Measurements from ENCODE around the gene WFDC8. TPM values are rescaled to one million over a fixed set of nuclear protein-coding genes. Genes with fewer than 3 reads are reported as not detected.

WFDC8 gene
- polyA plus RNA-seq (2011; rRNA removed) (not detected in 2 replicates), polyA plus RNA-seq (2017; fragmentation: RNase III; extraction: RNeasy Plus Mini Kit Qiagen cat#74134 plus additional on column Dnase treatment) (not detected in 3 replicates), polyA minus RNA-seq (2011; rRNA and poly(A)+ RNA removed) (not detected in 2 replicates)
- not detected in 2 replicates for polyA plus RNA-seq (2012; cell fraction: cytosol; rRNA removed)
- not detected in 2 replicates for polyA plus RNA-seq (2012; cell fraction: nucleus; rRNA removed)

DNA sequence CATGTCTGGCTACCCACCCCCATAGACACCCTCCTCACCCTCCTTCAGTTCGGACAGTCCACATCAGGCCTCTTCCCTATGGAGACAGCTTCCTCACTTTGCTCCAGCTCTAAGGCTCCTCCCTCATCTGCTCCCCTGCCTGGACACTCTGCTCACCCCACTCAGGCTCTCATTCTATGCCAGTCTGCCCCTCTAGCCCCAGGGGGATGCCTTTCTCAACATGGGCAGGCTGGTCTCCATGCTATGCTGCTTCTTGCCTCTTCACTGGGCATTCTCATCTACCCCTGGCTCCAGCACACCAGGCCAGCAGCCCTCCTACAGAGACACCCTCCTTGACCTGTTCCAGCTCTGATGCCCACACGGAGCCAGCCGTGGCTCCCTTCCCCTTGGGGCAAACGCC lies at the start of gene WFDC8:
Gene WFDC8 (minus strand): TSS at position 101 of the 400 bp plus-strand sequence. CDS start 37 bp downstream, at position 64.
- Histone ChIP-seq H3K27ac (no peak within 1 kb of the TSS), H3K4me2 (no peak within 1 kb of the TSS), H3K4me1 (no peaks in the 10 kb centered on the region), H3K4me3 (no peak within 1 kb of the TSS), H3K9me3 (no peaks in the 10 kb centered on the region)
- TF ChIP-seq, protein P1, sequence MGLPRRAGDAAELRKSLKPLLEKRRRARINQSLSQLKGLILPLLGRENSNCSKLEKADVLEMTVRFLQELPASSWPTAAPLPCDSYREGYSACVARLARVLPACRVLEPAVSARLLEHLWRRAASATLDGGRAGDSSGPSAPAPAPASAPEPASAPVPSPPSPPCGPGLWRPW (IDR thresholded peaks at IDR 0.05) = no peak
- no peak for TF ChIP-seq GATA3 (IDR thresholded peaks at IDR 0.05; ENCODE audit: borderline replicate concordance)
- ATAC-seq (no peak), DNase-seq (ENCODE audit: low read depth in 1 of 2, low spot score in 1 of 2) (no peak), FAIRE-seq (no peak)
- CTCF ChIA-PET = interaction anchor here (1.8 kb wide), 1 partner anchor 192 kb away, joined by 9 read pairs; no protein-coding TSS in a partner anchor
- POLR2A ChIA-PET = no interaction called here
- WGBS (ENCODE audit: missing lambda C conversion rate) = 18% methylated on average over 4 of the region's 4 CpGs

DNA sequence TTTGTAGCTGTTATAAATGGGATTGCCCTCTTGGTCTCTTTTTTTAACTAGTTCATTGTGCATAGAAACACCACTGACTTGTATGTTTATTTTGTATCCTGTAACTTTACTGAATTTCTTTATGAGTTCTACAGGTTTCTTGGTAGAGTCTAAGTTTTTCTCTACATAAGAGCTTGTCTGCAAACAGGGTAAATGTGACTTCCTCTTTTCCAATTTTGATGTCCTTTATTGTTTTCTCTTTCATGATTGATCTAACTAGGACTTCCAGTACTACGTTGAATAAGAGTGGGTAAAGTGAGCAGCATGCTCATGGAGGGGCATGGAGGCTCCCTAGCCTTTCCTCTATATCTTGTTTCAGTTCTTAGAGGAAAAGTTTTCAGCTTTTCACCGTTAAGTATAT lies 47.5 kb upstream of the WFDC8 start:
- 2% methylated on average over 2 of the region's 2 CpGs for WGBS (ENCODE audit: missing lambda C conversion rate)
- DNase-seq (ENCODE audit: low read depth in 1 of 2, low spot score in 1 of 2) (no peak), FAIRE-seq (no peak)

DNA sequence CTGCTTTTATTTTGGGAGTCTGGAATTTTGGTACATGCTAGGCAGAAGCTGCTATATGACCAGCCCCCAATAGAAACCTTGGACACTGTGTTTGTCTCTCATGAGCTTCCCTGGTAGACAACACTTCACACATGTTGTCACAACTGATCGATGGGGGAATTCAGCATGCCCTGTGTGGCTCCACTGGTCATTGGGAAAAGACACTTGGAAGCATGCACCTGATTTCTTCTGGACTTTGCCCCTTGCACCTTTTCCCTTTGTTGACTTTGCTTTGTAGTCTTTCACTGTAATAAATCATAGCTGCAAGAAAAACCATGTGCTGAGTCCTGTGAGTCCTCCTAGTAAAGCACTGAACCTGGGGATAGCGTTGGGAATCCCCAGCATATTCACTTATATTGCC lies 42.5 kb upstream of the WFDC8 start:
- DNase-seq (ENCODE audit: low read depth in 1 of 2, low spot score in 1 of 2) = no peak
- no peak overlapping the region for H3K27ac ChIP-seq
- H3K9me3 ChIP-seq = no peaks in the 10 kb centered on the region; the same call in 2 of the 3 replicates
- no peak overlapping the region for H3K4me3 ChIP-seq
- ChIA-PET CTCF (no interaction called here), POLR2A (no interaction called here)
- no peak for FAIRE-seq
- TF ChIP-seq CHD2 (IDR thresholded peaks at IDR 0.05; ENCODE audit: low read length, partially characterized antibody) (no peak), RCOR1 (IDR thresholded peaks at IDR 0.05; ENCODE audit: low read depth, low read length) (no peak), TP53 (CRISPR knock-in tag; IDR thresholded peaks at IDR 0.05) (no peak), FOXS1 (CRISPR knock-in tag; IDR thresholded peaks at IDR 0.05) (no peak), TFCP2L1 (CRISPR knock-in tag; IDR thresholded peaks at IDR 0.05) (no peak), RNF2 (IDR thresholded peaks at IDR 0.05; ENCODE audit: borderline replicate concordance, low read depth) (no peak), ZC3H11A (IDR thresholded peaks at IDR 0.05) (no peak)
- 2% methylated on average over 2 of the region's 2 CpGs for WGBS (ENCODE audit: missing lambda C conversion rate)
- H3K4me2 ChIP-seq = no peak overlapping the region
- no peaks in the 10 kb centered on the region for H3K4me1 ChIP-seq
- ATAC-seq = no peak

More for the DNA sequence above, 47.5 kb upstream of the WFDC8 start:
- Histone ChIP-seq H3K9me3 (no peaks in the 10 kb centered on the region), H3K4me3 (no peak overlapping the region), H3K4me1 (no peaks in the 10 kb centered on the region), H3K27ac (no peak overlapping the region), H3K4me2 (no peak overlapping the region)
- TF ChIP-seq RARB (CRISPR knock-in tag; IDR thresholded peaks at IDR 0.05) (no peak), SREBF2 (IDR thresholded peaks at IDR 0.05) (no peak), FOSB (CRISPR knock-in tag; IDR thresholded peaks at IDR 0.05) (no peak), TFCP2L1 (CRISPR knock-in tag; IDR thresholded peaks at IDR 0.05) (no peak), EP300 (IDR thresholded peaks at IDR 0.05) (no peak), CBX8 (IDR thresholded peaks at IDR 0.05) (no peak), HOXA7 (CRISPR knock-in tag; IDR thresholded peaks at IDR 0.05) (no peak), KDM5A (IDR thresholded peaks at IDR 0.05) (no peak), ESRRA (IDR thresholded peaks at IDR 0.05; ENCODE audit: borderline replicate concordance, low read length) (no peak), HEYL (CRISPR knock-in tag; IDR thresholded peaks at IDR 0.05) (no peak), CHD2 (IDR thresholded peaks at IDR 0.05; ENCODE audit: low read length, partially characterized antibody) (no peak), MYC (IDR thresholded peaks at IDR 0.05; ENCODE audit: borderline replicate concordance, low read length) (no peak), FOSL2 (IDR thresholded peaks at IDR 0.05) (no peak), FOSL2 (CRISPR knock-in tag; IDR thresholded peaks at IDR 0.05) (no peak), HOXB5 (CRISPR knock-in tag; IDR thresholded peaks at IDR 0.05) (no peak), CEBPB (IDR thresholded peaks at IDR 0.05) (no peak)
- TF ChIP-seq, protein P2, sequence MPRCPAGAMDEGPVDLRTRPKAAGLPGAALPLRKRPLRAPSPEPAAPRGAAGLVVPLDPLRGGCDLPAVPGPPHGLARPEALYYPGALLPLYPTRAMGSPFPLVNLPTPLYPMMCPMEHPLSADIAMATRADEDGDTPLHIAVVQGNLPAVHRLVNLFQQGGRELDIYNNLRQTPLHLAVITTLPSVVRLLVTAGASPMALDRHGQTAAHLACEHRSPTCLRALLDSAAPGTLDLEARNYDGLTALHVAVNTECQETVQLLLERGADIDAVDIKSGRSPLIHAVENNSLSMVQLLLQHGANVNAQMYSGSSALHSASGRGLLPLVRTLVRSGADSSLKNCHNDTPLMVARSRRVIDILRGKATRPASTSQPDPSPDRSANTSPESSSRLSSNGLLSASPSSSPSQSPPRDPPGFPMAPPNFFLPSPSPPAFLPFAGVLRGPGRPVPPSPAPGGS (IDR thresholded peaks at IDR 0.05) = no peak
- TF ChIP-seq, protein P3, sequence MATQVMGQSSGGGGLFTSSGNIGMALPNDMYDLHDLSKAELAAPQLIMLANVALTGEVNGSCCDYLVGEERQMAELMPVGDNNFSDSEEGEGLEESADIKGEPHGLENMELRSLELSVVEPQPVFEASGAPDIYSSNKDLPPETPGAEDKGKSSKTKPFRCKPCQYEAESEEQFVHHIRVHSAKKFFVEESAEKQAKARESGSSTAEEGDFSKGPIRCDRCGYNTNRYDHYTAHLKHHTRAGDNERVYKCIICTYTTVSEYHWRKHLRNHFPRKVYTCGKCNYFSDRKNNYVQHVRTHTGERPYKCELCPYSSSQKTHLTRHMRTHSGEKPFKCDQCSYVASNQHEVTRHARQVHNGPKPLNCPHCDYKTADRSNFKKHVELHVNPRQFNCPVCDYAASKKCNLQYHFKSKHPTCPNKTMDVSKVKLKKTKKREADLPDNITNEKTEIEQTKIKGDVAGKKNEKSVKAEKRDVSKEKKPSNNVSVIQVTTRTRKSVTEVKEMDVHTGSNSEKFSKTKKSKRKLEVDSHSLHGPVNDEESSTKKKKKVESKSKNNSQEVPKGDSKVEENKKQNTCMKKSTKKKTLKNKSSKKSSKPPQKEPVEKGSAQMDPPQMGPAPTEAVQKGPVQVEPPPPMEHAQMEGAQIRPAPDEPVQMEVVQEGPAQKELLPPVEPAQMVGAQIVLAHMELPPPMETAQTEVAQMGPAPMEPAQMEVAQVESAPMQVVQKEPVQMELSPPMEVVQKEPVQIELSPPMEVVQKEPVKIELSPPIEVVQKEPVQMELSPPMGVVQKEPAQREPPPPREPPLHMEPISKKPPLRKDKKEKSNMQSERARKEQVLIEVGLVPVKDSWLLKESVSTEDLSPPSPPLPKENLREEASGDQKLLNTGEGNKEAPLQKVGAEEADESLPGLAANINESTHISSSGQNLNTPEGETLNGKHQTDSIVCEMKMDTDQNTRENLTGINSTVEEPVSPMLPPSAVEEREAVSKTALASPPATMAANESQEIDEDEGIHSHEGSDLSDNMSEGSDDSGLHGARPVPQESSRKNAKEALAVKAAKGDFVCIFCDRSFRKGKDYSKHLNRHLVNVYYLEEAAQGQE (IDR thresholded peaks at IDR 0.05) = no peak
- ChIA-PET POLR2A (no interaction called here), CTCF (interaction anchor here (1.1 to 1.7 kb wide), 2 partner anchors 28 to 145 kb away, joined by 3 to 8 read pairs; no protein-coding TSS in a partner anchor)
- ATAC-seq = no peak

Data from A549 (cell line).